Activated CD8-positive, alpha-beta memory T cell treated with anti-CD3 and anti-CD28 coated beads, Interleukin-2, amount 50 U/mL, for 24 hours (primary cell): Measurements from ENCODE around the gene MIA2.
"Not testable (repeated sequence)": the region's sequence is repeated elsewhere in the genome, so short reads cannot be mapped to it uniquely, and the experiment has no call there.

ENCODE experiments used
- DNase-seq: peaks from one replicate; pipeline ENCODE4 v3.0.0-alpha.2; 2020; ENCODE audit errors: extremely low read depth

MIA2 gene

GRCh38 chr14:39268393-39268792 lies 34.7 kb downstream of the MIA2 start:
- DNase-seq: no peak

GRCh38 chr14:39272918-39273317 lies 39.2 kb downstream of the MIA2 start:
- DNase-seq: no peak

GRCh38 chr14:39275395-39275794 lies 41.7 kb downstream of the MIA2 start:
- no peak for DNase-seq

GRCh38 chr14:39276005-39276404 lies 42.3 kb downstream of the MIA2 start:
- DNase-seq: no peak

GRCh38 chr14:39276579-39277114 lies 42.9 kb downstream of the MIA2 start:
- DNase-seq: no peak

- no peak for DNase-seq
These were observed 45.8 kb downstream of the MIA2 start for GRCh38 chr14:39279515-39279914.

- DNase-seq: not testable (repeated sequence)
These were observed 47.0 kb downstream of the MIA2 start for GRCh38 chr14:39280678-39281077.

- no peak for DNase-seq
These were observed 55.8 kb downstream of the MIA2 start for GRCh38 chr14:39289523-39289922.

- DNase-seq: no peak
These were observed 58.0 kb downstream of the MIA2 start for GRCh38 chr14:39291701-39292100.

- no peak for DNase-seq
These were observed 59.9 kb downstream of the MIA2 start for GRCh38 chr14:39293629-39294028.

GRCh38 chr14:39300389-39300788 lies 66.7 kb downstream of the MIA2 start:
- not testable (repeated sequence) for DNase-seq

GRCh38 chr14:39302124-39302810 lies 68.6 kb downstream of the MIA2 start:
- DNase-seq: no peak

GRCh38 chr14:39303115-39303514 lies 69.4 kb downstream of the MIA2 start:
- DNase-seq: no peak

GRCh38 chr14:39307815-39308214 lies 74.1 kb downstream of the MIA2 start:
- DNase-seq: no peak

GRCh38 chr14:39310051-39310450 lies 76.3 kb downstream of the MIA2 start:
- DNase-seq: no peak

GRCh38 chr14:39315859-39316444 lies 82.2 kb downstream of the MIA2 start:
- DNase-seq: no peak

- DNase-seq: no peak
These were observed 83.3 kb downstream of the MIA2 start for GRCh38 chr14:39316830-39317553.

- DNase-seq: no peak
These were observed 84.9 kb downstream of the MIA2 start for GRCh38 chr14:39318574-39318973.

- no peak for DNase-seq
These were observed 85.7 kb downstream of the MIA2 start for GRCh38 chr14:39319381-39319780.

GRCh38 chr14:39320318-39320717 lies 86.6 kb downstream of the MIA2 start:
- no peak for DNase-seq

- no peak for DNase-seq
These were observed 89.1 kb downstream of the MIA2 start for GRCh38 chr14:39322807-39323206.

- no peak for DNase-seq
These were observed 90.4 kb downstream of the MIA2 start for GRCh38 chr14:39324097-39324496.

GRCh38 chr14:39339003-39339402 lies 105.3 kb downstream of the MIA2 start:
- no peak for DNase-seq
